ENCODE results near the gene ARX.

The ARX gene

DNA sequence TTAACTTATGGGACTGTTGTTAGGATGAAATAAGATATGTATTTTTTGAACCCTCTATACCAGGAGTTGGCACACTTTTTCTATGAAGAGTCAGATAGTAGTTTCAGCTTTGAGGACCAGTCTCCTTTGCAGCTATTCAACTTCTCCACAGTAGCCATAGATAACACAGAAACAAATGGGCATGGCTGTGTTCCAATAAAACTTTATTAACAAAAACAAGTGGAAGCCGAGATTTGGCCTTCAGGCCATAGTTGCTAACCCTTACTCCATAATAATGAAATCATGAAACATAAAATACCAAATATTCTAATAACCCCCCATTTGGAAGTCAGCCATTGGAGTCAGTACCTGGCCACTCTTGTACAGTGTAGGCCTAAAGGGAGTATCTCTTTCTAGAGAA lies 30.6 kb downstream of the ARX start:
- TF ChIP-seq, protein P1, sequence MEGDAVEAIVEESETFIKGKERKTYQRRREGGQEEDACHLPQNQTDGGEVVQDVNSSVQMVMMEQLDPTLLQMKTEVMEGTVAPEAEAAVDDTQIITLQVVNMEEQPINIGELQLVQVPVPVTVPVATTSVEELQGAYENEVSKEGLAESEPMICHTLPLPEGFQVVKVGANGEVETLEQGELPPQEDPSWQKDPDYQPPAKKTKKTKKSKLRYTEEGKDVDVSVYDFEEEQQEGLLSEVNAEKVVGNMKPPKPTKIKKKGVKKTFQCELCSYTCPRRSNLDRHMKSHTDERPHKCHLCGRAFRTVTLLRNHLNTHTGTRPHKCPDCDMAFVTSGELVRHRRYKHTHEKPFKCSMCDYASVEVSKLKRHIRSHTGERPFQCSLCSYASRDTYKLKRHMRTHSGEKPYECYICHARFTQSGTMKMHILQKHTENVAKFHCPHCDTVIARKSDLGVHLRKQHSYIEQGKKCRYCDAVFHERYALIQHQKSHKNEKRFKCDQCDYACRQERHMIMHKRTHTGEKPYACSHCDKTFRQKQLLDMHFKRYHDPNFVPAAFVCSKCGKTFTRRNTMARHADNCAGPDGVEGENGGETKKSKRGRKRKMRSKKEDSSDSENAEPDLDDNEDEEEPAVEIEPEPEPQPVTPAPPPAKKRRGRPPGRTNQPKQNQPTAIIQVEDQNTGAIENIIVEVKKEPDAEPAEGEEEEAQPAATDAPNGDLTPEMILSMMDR (conservative IDR thresholded peaks at IDR 0.05; ENCODE audit: low read depth, low read length) = no peak
- DNase-seq (ENCODE audit: low read depth) = no peak
- H3K4me3 ChIP-seq (ENCODE audit: low read length) = no peak overlapping the region

DNA sequence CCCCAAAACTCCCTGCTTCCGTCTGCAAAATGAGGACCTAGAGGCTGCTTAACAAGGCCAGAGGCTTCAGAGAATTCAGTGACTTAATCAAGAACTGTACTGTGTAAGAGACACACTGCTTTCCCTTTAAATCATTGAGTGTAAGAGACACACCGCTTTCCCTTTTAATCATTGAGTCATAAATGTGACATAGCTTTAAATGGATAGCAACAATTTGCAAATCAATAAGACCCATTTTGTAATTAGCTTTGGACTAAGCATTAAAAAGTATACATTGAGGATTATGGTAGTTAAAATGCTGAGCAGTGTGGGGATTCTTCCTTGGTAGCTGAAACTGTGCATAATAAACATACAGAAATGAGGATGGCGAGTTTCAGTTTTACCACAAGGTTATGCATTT lies 31.8 kb downstream of the ARX start:
- H3K4me3 ChIP-seq (ENCODE audit: low read length) = no peak overlapping the region
- TF ChIP-seq, protein P1 (conservative IDR thresholded peaks at IDR 0.05; ENCODE audit: low read depth, low read length) = no peak
- DNase-seq (ENCODE audit: low read depth) = no peak

DNA sequence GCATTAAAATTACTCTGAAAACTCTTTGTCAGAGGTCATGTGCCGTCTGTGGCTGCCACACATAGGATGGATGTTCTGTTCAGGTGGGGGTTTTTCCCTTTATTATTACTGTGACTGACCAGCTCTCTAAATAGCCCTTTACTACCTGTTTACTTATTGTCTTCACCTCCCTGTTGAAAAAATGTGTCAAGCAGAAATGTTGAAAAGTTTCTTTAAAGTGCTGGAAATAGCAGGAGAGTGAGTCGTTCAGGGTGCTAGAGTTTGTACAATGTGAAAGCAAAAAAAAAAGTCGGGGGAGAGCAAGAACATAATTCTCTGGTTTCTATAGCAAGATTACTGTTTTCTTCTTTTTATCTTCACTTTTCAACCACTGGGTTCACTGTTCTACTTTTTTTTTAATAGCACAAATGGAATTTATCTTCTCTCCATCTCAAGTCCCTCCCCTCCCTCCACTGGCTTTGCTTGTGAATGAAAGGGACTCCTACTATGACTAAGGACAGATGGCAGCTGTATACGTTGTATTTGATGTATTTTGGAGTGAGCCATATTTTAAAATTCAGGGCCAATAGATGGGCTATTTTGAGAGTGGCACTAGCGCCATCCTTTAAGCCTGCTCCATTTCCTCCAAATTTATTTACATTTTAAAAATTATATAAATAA lies 33.3 kb downstream of the ARX start:
- TF ChIP-seq, protein P1 (conservative IDR thresholded peaks at IDR 0.05; ENCODE audit: low read depth, low read length) = no peak
- no peak overlapping the region for H3K4me3 ChIP-seq (ENCODE audit: low read length)
- DNase-seq (ENCODE audit: low read depth) = no peak

DNA sequence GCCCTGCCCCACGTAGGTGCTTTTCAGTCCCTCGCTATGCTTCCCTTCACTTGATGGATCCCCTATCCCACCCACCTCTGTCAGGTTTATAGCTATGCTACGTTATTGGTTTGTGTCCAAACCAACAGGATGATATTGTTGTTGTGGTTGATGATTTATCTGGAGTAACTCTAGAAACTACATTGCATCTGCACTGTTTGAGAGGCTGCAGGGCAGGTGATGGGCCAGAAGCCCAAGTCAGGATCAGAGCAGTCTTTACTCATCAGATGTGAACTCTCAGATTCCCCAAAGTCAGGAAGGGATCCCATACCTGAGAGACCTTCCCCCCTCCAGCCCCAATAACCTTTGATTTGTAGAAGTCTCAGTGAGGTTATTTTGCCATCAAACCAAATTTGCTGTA lies 34.7 kb downstream of the ARX start:
- TF ChIP-seq, protein P1 (conservative IDR thresholded peaks at IDR 0.05; ENCODE audit: low read depth, low read length) = no peak
- no peak overlapping the region for H3K4me3 ChIP-seq (ENCODE audit: low read length)
- no peak for DNase-seq (ENCODE audit: low read depth)

DNA sequence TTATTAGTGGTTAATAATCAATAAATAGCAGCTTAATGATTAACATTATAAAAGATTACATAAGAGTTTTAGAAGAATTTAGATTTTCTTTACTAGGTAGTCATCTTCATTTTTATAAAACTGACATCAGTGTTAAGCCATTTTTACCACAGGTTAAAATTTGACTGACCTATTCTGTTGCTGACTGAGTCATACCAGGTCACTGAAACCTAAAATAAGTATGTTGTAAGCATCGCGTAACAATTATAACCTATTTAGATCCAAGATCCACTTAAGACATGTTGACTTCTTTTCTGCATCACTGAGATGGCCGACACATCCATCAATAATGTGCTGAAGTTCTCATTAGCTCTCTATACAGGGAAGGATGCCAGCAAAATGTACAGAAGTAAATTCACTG lies 36.7 kb downstream of the ARX start:
- H3K4me3 ChIP-seq (ENCODE audit: low read length) = no peak overlapping the region
- no peak for DNase-seq (ENCODE audit: low read depth)
- TF ChIP-seq, protein P1 (conservative IDR thresholded peaks at IDR 0.05; ENCODE audit: low read depth, low read length) = no peak

DNA sequence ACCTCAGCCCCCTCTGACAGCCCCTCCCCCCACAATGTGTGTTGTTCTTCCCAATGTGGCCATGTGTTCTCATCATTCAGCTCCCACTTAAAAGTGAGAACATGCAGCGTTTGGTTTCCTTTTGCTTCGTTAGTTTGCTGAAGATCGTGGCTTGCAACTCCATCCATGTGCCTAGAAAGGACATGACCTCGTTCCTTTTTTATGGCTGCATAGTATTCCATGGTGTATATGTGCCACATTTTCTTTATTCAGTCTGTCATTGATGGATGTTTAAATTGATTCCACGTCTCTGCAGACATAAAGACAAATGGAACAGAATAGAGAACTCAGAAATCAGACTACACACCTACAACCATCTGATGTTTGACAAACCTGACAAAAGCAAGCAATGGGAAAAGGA lies 46.0 kb downstream of the ARX start:
- TF ChIP-seq, protein P1 (conservative IDR thresholded peaks at IDR 0.05; ENCODE audit: low read depth, low read length) = no peak
- no peak overlapping the region for H3K4me3 ChIP-seq (ENCODE audit: low read length)
- DNase-seq (ENCODE audit: low read depth) = no peak

DNA sequence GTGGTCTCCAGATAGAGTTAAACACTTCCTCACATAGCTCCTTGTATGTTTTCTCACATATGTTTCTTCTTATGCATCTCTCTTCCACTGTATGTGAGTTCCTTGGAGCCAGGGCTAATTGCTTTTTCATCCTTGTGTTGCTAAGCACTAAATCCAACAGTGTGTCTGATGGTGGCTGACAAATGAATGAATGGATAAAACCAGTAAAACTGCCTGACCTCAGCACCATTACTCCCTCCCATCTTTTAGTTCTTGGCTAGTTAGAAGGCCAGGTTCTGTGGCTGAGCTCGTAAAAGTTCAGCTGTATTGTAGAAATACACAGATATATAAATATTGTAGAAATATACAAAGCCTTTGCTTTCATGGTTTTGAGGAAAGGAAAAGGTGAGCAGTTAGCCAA lies 50.4 kb downstream of the ARX start:
- TF ChIP-seq, protein P1 (conservative IDR thresholded peaks at IDR 0.05; ENCODE audit: low read depth, low read length) = no peak
- H3K4me3 ChIP-seq (ENCODE audit: low read length) = no peak overlapping the region
- DNase-seq (ENCODE audit: low read depth) = no peak
